ENCODE measurements around the gene DMAC2L. TPM values are rescaled to one million over a fixed set of nuclear protein-coding genes. Genes with fewer than 3 reads are reported as not detected.

The DMAC2L gene
- total RNA-seq, 1 experiment from 2014 or later = 16.3 TPM

- intact Hi-C loops (cut with micrococcal nuclease) = no loop called here
- H3K36me3 Mint-ChIP-seq (ENCODE audit: insufficient read depth, unreplicated experiment) = no peaks in the 10 kb centered on the region
- H3K27ac Mint-ChIP-seq (ENCODE audit: low read depth, unreplicated experiment) = no peak overlapping the region
- no peak for TF ChIP-seq CTCF (IDR thresholded peaks at IDR 0.05; ENCODE audit: unreplicated experiment)
- no peaks in the 10 kb centered on the region for H3K9me3 Mint-ChIP-seq (ENCODE audit: unreplicated experiment)
- ChIA-PET POLR2A (interaction anchor here (0.7 to 0.9 kb wide), 2 partner anchors 16 kb away, joined by 3 read pairs; no protein-coding TSS in a partner anchor), CTCF (interaction anchor here (0.8 to 0.9 kb wide), 2 partner anchors 8 to 26 kb away, joined by 3 read pairs; no protein-coding TSS in a partner anchor)
- H3K4me3 Mint-ChIP-seq (ENCODE audit: unreplicated experiment) = no peak overlapping the region
- H3K27me3 Mint-ChIP-seq (ENCODE audit: insufficient read depth, unreplicated experiment) = no peaks in the 10 kb centered on the region
- peaks cover 19% of the 10 kb centered on the region for H3K4me1 Mint-ChIP-seq (ENCODE audit: insufficient read depth, unreplicated experiment)
- no TSS peak for BruUV-seq (replicated peaks)
- DNase-seq (ENCODE audit: unreplicated experiment) = peak; percentile 35
Measured at GRCh38 chr14:50347521-50347920, 35.4 kb downstream of the DMAC2L start.

- ChIA-PET CTCF (interaction anchor here (0.6 kb wide), 1 partner anchor 151 kb away, joined by 3 read pairs; no protein-coding TSS in a partner anchor), POLR2A (interaction anchor here (0.7 kb wide), 1 partner anchor 104 kb away, joined by 3 read pairs; no protein-coding TSS in a partner anchor)
- Mint-ChIP-seq H3K4me3 (ENCODE audit: unreplicated experiment) (no peak overlapping the region), H3K27ac (ENCODE audit: low read depth, unreplicated experiment) (no peak overlapping the region), H3K36me3 (ENCODE audit: insufficient read depth, unreplicated experiment) (no peaks in the 10 kb centered on the region), H3K9me3 (ENCODE audit: unreplicated experiment) (no peaks in the 10 kb centered on the region), H3K4me1 (ENCODE audit: insufficient read depth, unreplicated experiment) (peaks cover 9% of the 10 kb centered on the region), H3K27me3 (ENCODE audit: insufficient read depth, unreplicated experiment) (no peaks in the 10 kb centered on the region)
- DNase-seq (ENCODE audit: unreplicated experiment) = no peak
- TF ChIP-seq CTCF (IDR thresholded peaks at IDR 0.05; ENCODE audit: unreplicated experiment) = no peak
- no TSS peak for BruUV-seq (replicated peaks)
- intact Hi-C loops (cut with micrococcal nuclease) = no loop called here
Measured at GRCh38 chr14:50348933-50349332, 36.8 kb downstream of the DMAC2L start.

GRCh38 chr14:50350975-50351374 lies 38.9 kb downstream of the DMAC2L start:
- DNase-seq (ENCODE audit: unreplicated experiment) = no peak
- intact Hi-C loops (cut with micrococcal nuclease) = no loop called here
- Mint-ChIP-seq H3K9me3 (ENCODE audit: unreplicated experiment) (no peaks in the 10 kb centered on the region), H3K4me3 (ENCODE audit: unreplicated experiment) (no peak overlapping the region), H3K36me3 (ENCODE audit: insufficient read depth, unreplicated experiment) (peaks cover 6% of the 10 kb centered on the region), H3K27me3 (ENCODE audit: insufficient read depth, unreplicated experiment) (no peaks in the 10 kb centered on the region), H3K4me1 (ENCODE audit: insufficient read depth, unreplicated experiment) (peaks cover 8% of the 10 kb centered on the region), H3K27ac (ENCODE audit: low read depth, unreplicated experiment) (no peak overlapping the region)
- CTCF ChIA-PET = interaction anchor here (2.0 kb wide), 1 partner anchor 30 kb away, joined by 5 read pairs; no protein-coding TSS in a partner anchor
- POLR2A ChIA-PET = no interaction called here
- no TSS peak for BruUV-seq (replicated peaks)
- no peak for TF ChIP-seq CTCF (IDR thresholded peaks at IDR 0.05; ENCODE audit: unreplicated experiment)

- DNase-seq (ENCODE audit: unreplicated experiment) = no peak
- no peak overlapping the region for H3K4me3 Mint-ChIP-seq (ENCODE audit: unreplicated experiment)
- intact Hi-C loops (cut with micrococcal nuclease) = no loop called here
- TF ChIP-seq CTCF (IDR thresholded peaks at IDR 0.05; ENCODE audit: unreplicated experiment) = no peak
- no peak overlapping the region for H3K27ac Mint-ChIP-seq (ENCODE audit: low read depth, unreplicated experiment)
- peaks cover 3% of the 10 kb centered on the region for H3K4me1 Mint-ChIP-seq (ENCODE audit: insufficient read depth, unreplicated experiment)
- ChIA-PET CTCF (no interaction called here), POLR2A (no interaction called here)
- peaks cover 6% of the 10 kb centered on the region for H3K36me3 Mint-ChIP-seq (ENCODE audit: insufficient read depth, unreplicated experiment)
- H3K27me3 Mint-ChIP-seq (ENCODE audit: insufficient read depth, unreplicated experiment) = no peaks in the 10 kb centered on the region
- BruUV-seq (replicated peaks) = no TSS peak
- H3K9me3 Mint-ChIP-seq (ENCODE audit: unreplicated experiment) = no peaks in the 10 kb centered on the region
Measured at GRCh38 chr14:50352584-50352983, 40.5 kb downstream of the DMAC2L start.
